Retinal pigment epithelial cell (primary cell): ENCODE results near the gene PSD2.

ENCODE experiments used
- DNase-seq: peaks from one replicate; pipeline ENCODE4 v3.0.0-alpha.2; 2010; ENCODE audit warnings: low read depth
- H3K4me3 ChIP-seq: 2 replicates; pipeline ENCODE4 v1.5.1; 2011; ENCODE audit warnings: mild to moderate bottlenecking, low read length, control low read depth, moderate library complexity
- TF ChIP-seq, protein P1 (sequence below): conservative IDR thresholded peaks from 2 replicates; pipeline ENCODE4 v1.5.1; 2011; ENCODE audit warnings: low read depth, low read length, control low read depth, inconsistent platforms

Gene PSD2

DNA sequence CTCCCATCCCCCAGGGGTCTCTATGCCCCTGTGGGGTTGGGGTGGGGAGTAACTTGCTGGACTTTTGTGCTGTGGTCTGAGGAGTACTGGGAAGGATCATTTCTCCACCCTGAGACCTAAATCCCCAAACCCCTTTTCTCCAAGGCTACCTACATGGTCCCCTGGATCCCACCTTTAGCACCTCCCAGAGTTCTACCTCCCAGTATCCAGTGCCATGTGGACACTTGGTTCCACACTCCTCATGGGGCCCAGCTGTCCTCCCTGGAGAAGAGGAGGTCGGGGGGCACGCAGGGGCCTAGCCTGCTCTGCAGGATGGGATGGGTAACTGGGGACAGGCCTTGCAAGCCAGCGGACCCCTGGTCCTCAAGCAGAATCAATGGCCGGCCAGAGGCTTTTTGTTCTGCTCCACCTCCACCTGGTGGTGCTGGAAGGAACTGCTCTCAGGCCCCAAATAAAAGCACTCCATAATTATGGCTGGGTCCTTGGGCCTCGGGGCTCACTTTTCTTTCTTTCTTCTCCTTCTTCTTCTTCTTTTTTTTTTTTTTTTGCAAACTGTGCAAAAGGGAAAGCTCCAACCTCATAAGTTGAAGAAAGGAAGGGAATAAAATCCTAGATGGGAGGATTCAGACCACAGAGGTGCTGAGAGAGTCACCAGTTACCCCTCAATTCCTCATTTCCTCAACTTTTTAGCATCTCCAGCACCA lies 68.4 kb downstream of the PSD2 start:
- DNase-seq = no peak
- TF ChIP-seq, protein P1, sequence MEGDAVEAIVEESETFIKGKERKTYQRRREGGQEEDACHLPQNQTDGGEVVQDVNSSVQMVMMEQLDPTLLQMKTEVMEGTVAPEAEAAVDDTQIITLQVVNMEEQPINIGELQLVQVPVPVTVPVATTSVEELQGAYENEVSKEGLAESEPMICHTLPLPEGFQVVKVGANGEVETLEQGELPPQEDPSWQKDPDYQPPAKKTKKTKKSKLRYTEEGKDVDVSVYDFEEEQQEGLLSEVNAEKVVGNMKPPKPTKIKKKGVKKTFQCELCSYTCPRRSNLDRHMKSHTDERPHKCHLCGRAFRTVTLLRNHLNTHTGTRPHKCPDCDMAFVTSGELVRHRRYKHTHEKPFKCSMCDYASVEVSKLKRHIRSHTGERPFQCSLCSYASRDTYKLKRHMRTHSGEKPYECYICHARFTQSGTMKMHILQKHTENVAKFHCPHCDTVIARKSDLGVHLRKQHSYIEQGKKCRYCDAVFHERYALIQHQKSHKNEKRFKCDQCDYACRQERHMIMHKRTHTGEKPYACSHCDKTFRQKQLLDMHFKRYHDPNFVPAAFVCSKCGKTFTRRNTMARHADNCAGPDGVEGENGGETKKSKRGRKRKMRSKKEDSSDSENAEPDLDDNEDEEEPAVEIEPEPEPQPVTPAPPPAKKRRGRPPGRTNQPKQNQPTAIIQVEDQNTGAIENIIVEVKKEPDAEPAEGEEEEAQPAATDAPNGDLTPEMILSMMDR = peak; percentile 88
- no peak overlapping the region for H3K4me3 ChIP-seq

DNA sequence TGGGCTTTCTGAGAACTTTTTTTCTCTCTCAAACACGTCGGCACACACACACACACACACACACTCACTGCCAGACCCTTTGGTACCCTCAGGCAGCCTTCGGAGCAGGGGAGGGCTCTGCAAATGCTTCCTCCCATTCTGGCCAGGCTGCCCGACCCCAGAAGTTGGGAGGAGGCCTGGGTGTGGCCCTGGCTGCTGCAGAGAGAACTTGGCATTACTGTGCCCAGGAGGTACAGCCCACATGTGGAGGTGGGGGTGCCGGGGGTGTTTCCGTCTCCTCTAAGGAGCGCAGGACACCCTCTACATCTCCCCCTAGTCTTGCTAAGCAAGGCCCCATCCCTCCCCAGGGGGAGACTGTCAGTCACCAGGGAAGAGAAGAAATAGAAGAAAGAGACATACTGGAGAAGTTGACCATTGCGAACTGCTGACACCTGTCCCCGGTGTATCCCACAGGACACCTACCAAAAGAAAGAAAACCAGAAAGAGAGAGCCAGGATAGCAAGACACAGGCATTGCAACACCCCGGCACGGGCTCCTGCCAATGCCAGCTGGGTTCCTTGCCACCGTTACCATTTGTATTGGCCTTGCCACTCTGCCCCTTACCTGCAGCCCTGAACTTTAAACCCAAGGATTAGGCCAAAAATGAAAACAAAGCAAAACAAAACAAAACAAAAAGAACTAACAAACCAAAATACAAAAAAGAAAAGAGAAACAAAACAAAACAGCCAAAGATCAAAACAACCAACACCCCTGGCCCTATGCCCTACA lies 69.3 kb downstream of the PSD2 start:
- no peak overlapping the region for H3K4me3 ChIP-seq
- no peak for DNase-seq
- TF ChIP-seq, protein P1 = no peak

GRCh38 chr5:139867109-139867508 lies 71.5 kb downstream of the PSD2 start:
- TF ChIP-seq, protein P1 = no peak
- no peak for DNase-seq
- no peak overlapping the region for H3K4me3 ChIP-seq

DNA sequence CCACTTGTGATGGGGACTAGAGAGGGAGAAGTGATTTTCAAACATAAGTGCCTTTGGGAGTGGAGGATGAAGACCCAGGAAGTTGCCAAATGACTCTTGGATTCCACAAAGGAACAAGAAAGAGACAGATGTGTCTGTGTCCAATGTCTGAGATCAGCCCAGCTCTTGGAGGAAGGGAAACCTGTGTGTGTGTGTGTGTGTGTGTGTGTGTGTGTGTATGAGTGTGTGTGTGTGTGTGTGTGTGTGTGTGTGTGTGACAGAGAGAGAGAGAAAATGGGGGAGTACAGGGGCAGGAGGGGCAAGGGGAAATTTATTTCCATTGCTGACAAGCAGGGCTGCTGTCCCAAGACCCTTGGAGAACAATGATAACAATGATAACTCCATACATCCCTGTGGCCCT lies 72.0 kb downstream of the PSD2 start:
- TF ChIP-seq, protein P1 = no peak
- DNase-seq = no peak
- no peak overlapping the region for H3K4me3 ChIP-seq

- no peak overlapping the region for H3K4me3 ChIP-seq
- DNase-seq = no peak
- TF ChIP-seq, protein P1 = no peak
These were observed 73.6 kb downstream of the PSD2 start for GRCh38 chr5:139869042-139869790.

DNA sequence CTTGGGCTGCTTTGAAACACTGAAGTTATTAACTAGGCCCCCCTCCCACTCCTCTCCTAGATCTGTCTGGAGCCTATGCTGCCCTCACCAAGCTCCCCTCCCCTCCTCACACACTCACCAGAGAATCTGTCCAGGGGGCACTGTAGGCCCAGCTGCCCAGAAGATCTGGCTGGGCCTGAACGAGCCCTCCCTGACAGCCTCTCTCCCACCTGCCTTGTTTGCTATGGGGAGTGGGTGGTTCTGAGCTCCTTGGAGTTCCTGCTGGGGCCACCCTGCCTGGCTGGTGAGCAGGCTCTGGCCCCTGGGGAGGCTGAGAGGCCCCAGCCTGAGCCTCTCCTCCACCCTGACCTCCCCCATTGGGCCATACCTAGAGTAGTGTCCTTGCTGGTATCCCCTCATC lies 75.1 kb downstream of the PSD2 start:
- no peak overlapping the region for H3K4me3 ChIP-seq
- no peak for DNase-seq
- TF ChIP-seq, protein P1 = no peak
